GM20000 (cell line): ENCODE measurements around the gene RTP5.

ENCODE experiments used
- DNase-seq: peaks from one replicate; pipeline ENCODE4 v3.0.0; 2012; ENCODE audit warnings: low spot score
- TF ChIP-seq, protein P1 (sequence below): IDR thresholded peaks from 2 replicates; pipeline ENCODE4 v1.5.1; 2012; ENCODE audit warnings: mild to moderate bottlenecking, control low read depth; ENCODE audit errors: extremely low read depth, missing control alignments

RTP5 gene

DNA sequence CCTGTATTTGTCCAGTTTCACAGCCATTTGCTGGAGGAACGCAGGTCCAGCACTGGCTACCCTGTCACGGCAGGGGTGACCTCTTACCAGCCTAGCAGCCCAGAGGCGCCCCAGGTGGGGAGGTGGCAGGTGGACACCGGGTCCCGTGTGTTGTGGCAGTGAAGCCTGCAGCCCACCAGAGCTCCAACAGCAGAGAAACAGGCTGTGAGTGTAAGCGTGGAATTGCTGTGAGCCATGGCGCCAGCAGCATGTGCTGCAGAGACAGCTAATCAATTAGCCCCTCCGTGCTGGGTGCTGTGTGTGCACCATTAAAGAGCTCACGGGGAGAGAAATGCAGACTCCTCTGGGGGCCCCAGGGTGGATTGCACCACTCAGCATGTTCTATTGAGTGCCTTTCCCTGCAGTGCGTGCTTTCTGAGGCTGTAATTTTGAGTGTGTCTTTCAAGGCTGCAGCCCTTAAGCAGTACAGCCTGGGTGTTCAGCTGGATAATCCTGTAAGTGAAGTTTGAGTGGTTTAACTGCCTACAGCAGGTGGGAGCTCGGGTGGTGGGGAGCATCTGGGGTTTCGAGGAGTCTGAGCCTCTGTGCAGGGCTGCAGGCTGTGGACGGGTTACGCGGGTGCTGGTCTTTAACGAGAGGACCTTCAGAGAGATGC lies 15.9 kb downstream of the RTP5 start:
- TF ChIP-seq, protein P1, sequence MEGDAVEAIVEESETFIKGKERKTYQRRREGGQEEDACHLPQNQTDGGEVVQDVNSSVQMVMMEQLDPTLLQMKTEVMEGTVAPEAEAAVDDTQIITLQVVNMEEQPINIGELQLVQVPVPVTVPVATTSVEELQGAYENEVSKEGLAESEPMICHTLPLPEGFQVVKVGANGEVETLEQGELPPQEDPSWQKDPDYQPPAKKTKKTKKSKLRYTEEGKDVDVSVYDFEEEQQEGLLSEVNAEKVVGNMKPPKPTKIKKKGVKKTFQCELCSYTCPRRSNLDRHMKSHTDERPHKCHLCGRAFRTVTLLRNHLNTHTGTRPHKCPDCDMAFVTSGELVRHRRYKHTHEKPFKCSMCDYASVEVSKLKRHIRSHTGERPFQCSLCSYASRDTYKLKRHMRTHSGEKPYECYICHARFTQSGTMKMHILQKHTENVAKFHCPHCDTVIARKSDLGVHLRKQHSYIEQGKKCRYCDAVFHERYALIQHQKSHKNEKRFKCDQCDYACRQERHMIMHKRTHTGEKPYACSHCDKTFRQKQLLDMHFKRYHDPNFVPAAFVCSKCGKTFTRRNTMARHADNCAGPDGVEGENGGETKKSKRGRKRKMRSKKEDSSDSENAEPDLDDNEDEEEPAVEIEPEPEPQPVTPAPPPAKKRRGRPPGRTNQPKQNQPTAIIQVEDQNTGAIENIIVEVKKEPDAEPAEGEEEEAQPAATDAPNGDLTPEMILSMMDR: no peak
- no peak for DNase-seq

DNA sequence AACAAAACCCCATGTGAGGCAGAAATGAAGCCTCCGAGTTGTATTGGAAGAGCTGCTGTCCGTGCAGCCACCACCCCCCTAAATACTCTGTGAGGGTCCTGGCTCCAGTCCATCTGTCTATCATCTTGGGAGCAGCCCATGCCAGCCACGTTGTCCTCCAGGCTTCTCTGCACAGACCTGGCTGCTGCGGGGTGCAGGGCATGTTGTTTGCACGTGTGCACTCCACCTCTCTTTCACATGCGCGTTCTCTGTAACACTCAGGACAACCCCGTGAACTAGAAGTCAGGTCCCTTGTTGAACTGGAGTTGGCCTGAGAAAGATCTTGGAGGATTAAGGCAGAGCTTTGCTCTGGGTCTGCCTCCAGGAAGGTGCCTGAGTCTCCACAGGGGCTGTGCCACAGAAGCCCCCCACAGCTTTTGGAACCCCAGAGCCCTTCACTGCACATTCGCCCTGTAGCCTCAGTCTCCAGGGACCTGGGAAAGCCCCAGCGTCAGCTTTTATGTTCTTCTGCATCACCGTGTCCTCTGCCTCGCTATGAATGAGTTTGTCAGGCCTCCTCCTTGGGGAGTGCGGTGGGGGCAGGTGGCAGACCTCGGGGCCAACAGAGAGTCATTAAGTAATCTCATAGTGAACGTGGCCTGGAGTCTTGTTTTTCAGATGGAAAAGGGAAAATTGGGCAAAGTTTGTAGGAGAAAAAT lies 16.6 kb downstream of the RTP5 start:
- TF ChIP-seq, protein P1: no peak
- no peak for DNase-seq

GRCh38 chr2:241886840-241887447 lies 17.4 kb downstream of the RTP5 start:
- DNase-seq: no peak
- TF ChIP-seq, protein P1: no peak

DNA sequence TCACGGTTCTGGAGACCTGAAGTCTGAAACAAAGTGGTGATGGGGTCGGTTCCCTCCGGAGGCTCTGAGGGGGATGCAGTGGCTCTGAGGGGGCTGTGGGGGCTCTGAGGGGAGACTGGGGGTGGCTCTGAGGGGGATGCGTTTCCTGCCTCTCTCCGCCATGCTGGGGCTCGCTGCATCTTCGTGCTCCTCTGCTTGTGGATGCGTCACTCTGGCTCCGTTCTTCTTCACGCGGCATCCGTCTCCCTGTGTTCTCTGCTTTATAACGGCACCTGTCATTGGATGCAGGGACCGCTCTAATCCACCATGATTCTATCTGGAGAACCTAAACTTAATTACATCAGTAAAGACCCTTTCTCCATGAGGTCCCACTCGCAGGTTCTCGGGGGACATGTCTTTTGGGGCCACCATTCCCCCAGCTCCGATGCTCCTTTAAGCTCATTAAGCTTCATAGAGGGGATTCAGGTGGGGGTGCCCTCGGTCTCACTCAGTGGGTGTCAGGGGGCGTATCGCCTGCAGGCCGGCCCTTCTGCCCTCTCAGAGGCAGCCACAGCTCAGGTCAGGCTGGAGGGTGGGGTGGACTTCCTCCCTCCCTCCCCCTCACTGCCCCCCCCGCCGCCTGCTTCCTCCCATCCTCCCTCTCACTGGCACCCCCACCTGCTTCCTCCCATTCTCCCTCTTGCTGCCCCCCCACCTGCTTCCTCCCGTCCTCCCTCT lies 18.4 kb downstream of the RTP5 start:
- TF ChIP-seq, protein P1: no peak
- DNase-seq: no peak

DNA sequence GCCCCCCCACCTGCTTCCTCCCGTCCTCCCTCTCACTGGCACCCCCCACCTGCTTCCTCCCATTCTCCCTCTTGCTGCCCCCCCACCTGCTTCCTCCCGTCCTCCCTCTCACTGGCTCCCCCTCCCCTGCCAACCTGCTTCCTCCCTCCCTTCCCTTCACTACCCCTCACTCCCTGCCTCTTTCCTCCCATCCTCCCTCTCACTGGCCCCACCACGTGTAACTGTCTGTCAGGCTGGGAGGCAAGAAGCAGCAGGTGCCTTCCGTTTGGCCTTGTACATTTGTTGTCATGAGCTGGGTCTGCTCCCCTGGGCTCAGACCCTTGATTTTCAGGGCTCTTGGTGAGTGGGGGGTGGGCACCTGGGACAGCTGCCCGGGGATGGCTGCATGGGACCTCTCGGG lies 19.1 kb downstream of the RTP5 start:
- TF ChIP-seq, protein P1: no peak
- DNase-seq: no peak

GRCh38 chr2:241890524-241891235 lies 21.2 kb downstream of the RTP5 start:
- TF ChIP-seq, protein P1: no peak
- no peak for DNase-seq
